ENCODE results near the gene AP2A2. TPM values are rescaled to one million over a fixed set of nuclear protein-coding genes. Genes with fewer than 3 reads are reported as not detected.

The AP2A2 gene
- total RNA-seq, 1 experiment from 2014 or later: 29.6 TPM

DNA sequence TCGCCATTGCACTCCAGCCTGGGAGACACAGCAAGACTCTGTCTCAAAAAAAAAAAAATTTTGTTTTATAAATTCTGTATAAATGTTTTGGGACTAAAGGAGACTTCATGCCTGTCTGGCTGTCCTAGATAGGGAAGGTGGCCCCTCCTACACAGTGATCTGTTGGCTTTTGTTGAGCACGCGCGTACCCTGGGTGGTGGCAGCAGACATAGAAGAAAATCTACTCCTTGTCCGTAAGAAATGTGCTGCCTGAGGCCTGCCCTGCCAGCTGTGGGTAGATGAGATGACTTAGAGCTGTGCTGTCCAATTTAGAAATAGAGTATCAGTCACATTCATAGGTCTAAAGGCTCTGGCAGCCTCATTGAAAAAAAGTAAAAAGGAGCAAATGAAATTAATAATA lies 37.0 kb downstream of the AP2A2 start:
- H4K20me1 ChIP-seq (ENCODE audit: low read length): no peaks in the 10 kb centered on the region
- ChIA-PET CTCF (no interaction called here), POLR2A (ENCODE audit: unreplicated experiment) (no interaction called here)

DNA sequence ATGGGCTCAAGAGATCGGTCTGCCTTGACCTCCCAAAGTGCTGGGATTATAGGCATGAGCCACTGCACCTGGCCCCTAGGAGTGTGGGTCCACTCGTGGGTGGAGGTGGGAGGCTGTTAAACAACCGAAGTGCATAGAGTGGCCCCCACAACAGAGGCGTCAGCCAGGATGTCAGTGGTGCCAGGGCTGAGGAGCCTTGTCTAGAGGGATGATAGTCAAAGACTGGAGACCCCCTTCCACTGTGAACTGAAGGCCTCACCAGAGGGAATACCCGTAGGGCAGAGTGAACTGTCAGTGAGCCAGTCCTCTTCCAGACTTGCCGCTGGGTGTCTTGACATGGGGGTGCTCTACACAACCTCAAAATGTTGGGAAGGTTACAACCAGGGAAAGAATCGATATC lies 38.2 kb downstream of the AP2A2 start:
- Histone ChIP-seq H3K9me3 (ENCODE audit: low read length) (no peaks in the 10 kb centered on the region), H3K9ac (ENCODE audit: low read length) (no peak overlapping the region), H3K27me3 (ENCODE audit: low read length) (no peaks in the 10 kb centered on the region), H3K4me3 (ENCODE audit: low read length) (no peak overlapping the region), H3K36me3 (ENCODE audit: low read depth, low read length) (peaks cover 14% of the 10 kb centered on the region), H2AFZ (ENCODE audit: low read length) (no peak overlapping the region), H3K4me2 (ENCODE audit: low read length) (no peak overlapping the region), H4K20me1 (ENCODE audit: low read length) (no peaks in the 10 kb centered on the region), H3K79me2 (ENCODE audit: low read length) (peaks cover 3% of the 10 kb centered on the region; the same call in 1 of the 2 replicates), H3F3A (ENCODE audit: low read length, unreplicated experiment) (no peaks in the 10 kb centered on the region), H3K9me2 (replicated peaks; ENCODE audit: low read length) (no peaks in the 10 kb centered on the region), H3K4me1 (ENCODE audit: insufficient read depth, low read length) (peaks cover 6% of the 10 kb centered on the region; the same call in 1 of the 2 replicates), H3K27ac (ENCODE audit: low read length) (no peak overlapping the region)
- intact Hi-C loops (cut with micrococcal nuclease): no loop called here
- CTCF ChIA-PET: no interaction called here
- BruUV-seq (replicated peaks): no TSS peak
- ATAC-seq (no peak), DNase-seq (no peak)
- TF ChIP-seq CTCF (conservative IDR thresholded peaks at IDR 0.05; ENCODE audit: low read depth, low read length) (no peak), EZH2 (IDR thresholded peaks at IDR 0.05; ENCODE audit: low read length, unreplicated experiment) (no peak)
- POLR2A ChIA-PET (ENCODE audit: unreplicated experiment): no interaction called here

More for the DNA sequence above, 37.0 kb downstream of the AP2A2 start:
- H3K4me2 ChIP-seq (ENCODE audit: low read length): no peak overlapping the region
- H3K9ac ChIP-seq (ENCODE audit: low read length): no peak overlapping the region
- H3K4me3 ChIP-seq (ENCODE audit: low read length): no peak overlapping the region
- H3K27ac ChIP-seq (ENCODE audit: low read length): no peak overlapping the region
- BruUV-seq (replicated peaks): no TSS peak
- peaks cover 11% of the 10 kb centered on the region for H3K79me2 ChIP-seq (ENCODE audit: low read length)
- H3K9me3 ChIP-seq (ENCODE audit: low read length): no peaks in the 10 kb centered on the region
- H3K36me3 ChIP-seq (ENCODE audit: low read depth, low read length): peaks cover 17% of the 10 kb centered on the region
- H3K9me2 ChIP-seq (replicated peaks; ENCODE audit: low read length): no peaks in the 10 kb centered on the region
- H3F3A ChIP-seq (ENCODE audit: low read length, unreplicated experiment): no peaks in the 10 kb centered on the region
- DNase-seq: no peak
- no peak overlapping the region for H2AFZ ChIP-seq (ENCODE audit: low read length)
- TF ChIP-seq CTCF (conservative IDR thresholded peaks at IDR 0.05; ENCODE audit: low read depth, low read length) (no peak), EZH2phosphoT487 (IDR thresholded peaks at IDR 0.05; ENCODE audit: borderline replicate concordance, low read length) (no peak), EZH2 (IDR thresholded peaks at IDR 0.05; ENCODE audit: low read length, unreplicated experiment) (no peak)
- H3K4me1 ChIP-seq (ENCODE audit: insufficient read depth, low read length): peaks cover 6% of the 10 kb centered on the region; the same call in 1 of the 2 replicates
- intact Hi-C loops (cut with micrococcal nuclease): no loop called here
- no peak for ATAC-seq
- H3K27me3 ChIP-seq (ENCODE audit: low read length): no peaks in the 10 kb centered on the region

DNA sequence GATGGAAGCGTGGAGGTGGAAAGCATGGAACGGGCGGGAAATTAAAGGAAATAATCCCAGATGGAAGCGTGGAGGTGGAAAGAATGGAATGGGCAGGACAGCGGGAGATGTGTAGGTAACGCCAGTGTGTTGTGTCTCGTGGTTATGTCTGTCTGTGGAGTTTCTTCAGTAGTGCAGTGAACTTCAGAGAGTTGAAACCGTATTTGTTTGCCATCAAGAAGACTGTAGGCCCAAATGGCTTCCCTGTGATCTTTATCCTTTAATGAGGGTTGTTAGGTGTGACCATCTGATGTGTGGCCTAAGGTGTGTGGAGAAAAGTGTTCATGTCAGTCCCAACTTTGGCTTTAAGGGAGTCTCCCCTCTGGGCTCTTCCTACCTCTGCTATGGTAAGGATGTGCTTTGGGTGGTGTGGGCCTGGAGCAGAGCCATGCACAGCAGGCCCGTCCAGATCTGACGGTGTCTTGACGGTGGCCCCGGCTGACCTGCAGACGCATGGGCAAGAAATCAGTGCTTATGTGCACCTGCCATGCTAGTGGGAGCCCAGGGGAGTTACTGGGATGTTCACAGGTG lies 39.6 kb downstream of the AP2A2 start:
- H3K27ac ChIP-seq (ENCODE audit: low read length): no peak overlapping the region
- POLR2A ChIA-PET (ENCODE audit: unreplicated experiment): no interaction called here
- H3K4me1 ChIP-seq (ENCODE audit: insufficient read depth, low read length): peaks cover 6% of the 10 kb centered on the region; the same call in 1 of the 2 replicates
- no peak for DNase-seq
- no TSS peak for BruUV-seq (replicated peaks)
- CTCF ChIA-PET: no interaction called here
- no peak for ATAC-seq
- no peaks in the 10 kb centered on the region for H3K9me2 ChIP-seq (replicated peaks; ENCODE audit: low read length)
- intact Hi-C loops (cut with micrococcal nuclease): no loop called here
- no peaks in the 10 kb centered on the region for H3K27me3 ChIP-seq (ENCODE audit: low read length)
- no peak overlapping the region for H3K4me3 ChIP-seq (ENCODE audit: low read length)
- H2AFZ ChIP-seq (ENCODE audit: low read length): no peak overlapping the region
- H3K4me2 ChIP-seq (ENCODE audit: low read length): no peak overlapping the region
- no peak overlapping the region for H3K9ac ChIP-seq (ENCODE audit: low read length)
- H3K9me3 ChIP-seq (ENCODE audit: low read length): no peaks in the 10 kb centered on the region
- H3K36me3 ChIP-seq (ENCODE audit: low read depth, low read length): peaks cover 5% of the 10 kb centered on the region; the same call in 1 of the 2 replicates
- no peaks in the 10 kb centered on the region for H4K20me1 ChIP-seq (ENCODE audit: low read length)
- TF ChIP-seq EZH2 (IDR thresholded peaks at IDR 0.05; ENCODE audit: low read length, unreplicated experiment) (no peak), CTCF (conservative IDR thresholded peaks at IDR 0.05; ENCODE audit: low read depth, low read length) (no peak), EZH2phosphoT487 (IDR thresholded peaks at IDR 0.05; ENCODE audit: borderline replicate concordance, low read length) (no peak)
- H3K79me2 ChIP-seq (ENCODE audit: low read length): peaks cover 3% of the 10 kb centered on the region; the same call in 1 of the 2 replicates
- no peaks in the 10 kb centered on the region for H3F3A ChIP-seq (ENCODE audit: low read length, unreplicated experiment)

Measured in PC-3 (cell line).